GM19324 (cell line): ENCODE data around the gene EXOC1.

ENCODE experiments used
- ATAC-seq: cut with Tn5 transposase; IDR thresholded peaks from one replicate; pipeline ENCODE4 v1.9.1; 2021; ENCODE audit warnings: mild to moderate bottlenecking, moderate library complexity; ENCODE audit not compliant: unreplicated experiment, low FRiP score

EXOC1 gene

GRCh38 chr4:55947912-55948725, 94.7 kb downstream of the EXOC1 start:
- no peak for ATAC-seq

DNA sequence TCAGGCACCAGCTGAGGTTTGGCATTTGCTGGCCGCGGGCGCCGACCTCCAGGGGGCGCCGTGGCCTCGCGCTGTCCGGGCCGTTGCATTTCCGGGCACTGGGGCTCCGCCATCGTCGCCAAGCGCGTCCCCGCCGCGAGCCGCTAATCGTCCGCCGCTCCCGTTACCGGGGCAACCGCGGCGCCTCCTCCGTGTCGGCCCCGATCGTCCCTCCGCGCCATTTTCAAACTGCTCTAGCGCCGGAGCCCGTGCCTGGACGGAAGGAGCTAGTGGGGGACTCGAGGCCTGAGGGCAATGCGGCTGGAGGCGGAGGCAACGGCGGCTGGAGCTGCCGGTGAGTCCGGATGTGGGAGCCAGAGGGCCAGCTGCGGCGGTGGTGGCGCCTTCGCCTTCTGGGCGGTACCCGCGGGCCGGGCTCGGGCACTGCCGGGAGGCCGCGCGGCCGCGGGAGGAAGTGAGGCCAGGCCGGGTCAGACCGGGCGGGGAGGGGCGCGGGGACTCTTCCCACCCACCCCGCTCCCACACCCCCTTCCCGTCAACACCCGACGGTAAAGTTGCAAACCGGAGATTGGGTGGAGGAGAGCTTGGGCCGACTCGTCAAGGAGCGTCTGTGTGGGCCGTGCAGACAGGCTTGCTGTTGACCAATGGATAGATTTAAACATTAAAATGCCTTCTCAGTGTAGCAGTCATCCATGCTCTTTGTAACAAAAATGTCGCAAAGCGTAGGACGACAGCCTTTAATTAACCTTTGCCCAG, 95.5 kb downstream of the EXOC1 start, which contains the start of gene CEP135:
Gene CEP135 (plus strand): TSS at position 220 of the 756 bp plus-strand sequence. CDS start 3,186 bp downstream, outside the sequence.
- peak; percentile 88 for ATAC-seq

GRCh38 chr4:55949482-55949802, 96.0 kb downstream of the EXOC1 start:
- no peak for ATAC-seq

GRCh38 chr4:55951191-55951922, 97.9 kb downstream of the EXOC1 start:
- no peak for ATAC-seq
